Measurements from ENCODE around the gene GALNT7.
"Not testable (repeated sequence)": the region's sequence is repeated elsewhere in the genome, so short reads cannot be mapped to it uniquely, and the experiment has no call there.

Gene GALNT7, protein sequence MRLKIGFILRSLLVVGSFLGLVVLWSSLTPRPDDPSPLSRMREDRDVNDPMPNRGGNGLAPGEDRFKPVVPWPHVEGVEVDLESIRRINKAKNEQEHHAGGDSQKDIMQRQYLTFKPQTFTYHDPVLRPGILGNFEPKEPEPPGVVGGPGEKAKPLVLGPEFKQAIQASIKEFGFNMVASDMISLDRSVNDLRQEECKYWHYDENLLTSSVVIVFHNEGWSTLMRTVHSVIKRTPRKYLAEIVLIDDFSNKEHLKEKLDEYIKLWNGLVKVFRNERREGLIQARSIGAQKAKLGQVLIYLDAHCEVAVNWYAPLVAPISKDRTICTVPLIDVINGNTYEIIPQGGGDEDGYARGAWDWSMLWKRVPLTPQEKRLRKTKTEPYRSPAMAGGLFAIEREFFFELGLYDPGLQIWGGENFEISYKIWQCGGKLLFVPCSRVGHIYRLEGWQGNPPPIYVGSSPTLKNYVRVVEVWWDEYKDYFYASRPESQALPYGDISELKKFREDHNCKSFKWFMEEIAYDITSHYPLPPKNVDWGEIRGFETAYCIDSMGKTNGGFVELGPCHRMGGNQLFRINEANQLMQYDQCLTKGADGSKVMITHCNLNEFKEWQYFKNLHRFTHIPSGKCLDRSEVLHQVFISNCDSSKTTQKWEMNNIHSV

DNA sequence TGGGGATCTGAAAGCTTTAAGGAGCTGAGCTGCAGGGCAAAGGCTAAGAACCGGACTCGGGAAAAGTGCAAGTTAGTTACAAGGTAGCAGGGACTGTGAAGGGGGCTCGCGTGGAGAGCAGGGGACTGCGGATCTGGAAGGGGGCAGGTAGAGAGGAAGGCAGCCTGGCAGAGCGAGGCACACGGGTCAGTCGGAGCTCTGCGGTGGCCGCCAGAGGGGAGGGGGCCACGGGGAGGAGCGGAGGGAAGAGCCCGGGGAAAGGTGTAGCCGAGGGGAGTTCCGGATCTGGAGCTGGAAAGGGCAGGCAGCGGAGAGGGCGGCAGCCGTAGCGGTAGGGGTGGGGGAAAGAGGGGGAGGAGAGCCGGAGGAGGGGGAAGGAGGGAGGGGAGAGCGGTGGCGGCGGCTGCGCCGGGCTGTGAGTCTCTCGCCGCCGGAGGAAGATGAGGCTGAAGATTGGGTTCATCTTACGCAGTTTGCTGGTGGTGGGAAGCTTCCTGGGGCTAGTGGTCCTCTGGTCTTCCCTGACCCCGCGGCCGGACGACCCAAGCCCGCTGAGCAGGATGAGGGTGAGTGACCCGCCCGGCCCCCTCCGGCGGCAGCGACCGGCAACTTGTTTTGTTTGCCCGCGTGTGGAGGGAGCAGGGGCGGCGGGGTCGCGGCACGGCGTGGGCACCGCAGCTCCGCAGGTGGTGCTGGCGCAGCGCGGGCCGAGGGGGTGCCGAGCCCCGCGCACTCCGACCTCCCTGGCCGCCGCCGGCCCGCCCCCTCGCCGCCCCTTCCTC, at the start of gene GALNT7:
Gene GALNT7 (plus strand): TSS at position 416 of the 782 bp plus-strand sequence. CDS start 25 bp downstream, at position 441.
- no peak for DNase-seq (ENCODE audit: low read depth, low spot score)

DNA sequence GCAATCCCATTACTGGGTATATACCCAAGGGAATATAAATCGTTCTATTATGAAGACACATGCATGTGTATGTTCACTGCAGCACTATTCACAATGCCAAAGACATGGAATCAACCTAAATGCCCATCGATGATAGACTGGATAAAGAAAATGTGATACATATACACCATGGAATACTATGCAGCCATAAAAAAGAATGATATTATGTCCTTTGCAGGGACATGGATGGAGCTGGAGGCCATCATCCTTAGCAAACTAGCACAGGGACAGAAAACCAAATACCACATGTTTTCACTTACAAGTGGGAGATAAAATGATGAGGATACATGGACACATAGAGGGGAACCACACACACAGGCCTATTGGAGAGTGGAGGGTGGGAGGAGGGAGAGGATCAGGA, 49.8 kb upstream of the GALNT7 start:
- not testable (repeated sequence) for DNase-seq (ENCODE audit: low read depth, low spot score)

DNA sequence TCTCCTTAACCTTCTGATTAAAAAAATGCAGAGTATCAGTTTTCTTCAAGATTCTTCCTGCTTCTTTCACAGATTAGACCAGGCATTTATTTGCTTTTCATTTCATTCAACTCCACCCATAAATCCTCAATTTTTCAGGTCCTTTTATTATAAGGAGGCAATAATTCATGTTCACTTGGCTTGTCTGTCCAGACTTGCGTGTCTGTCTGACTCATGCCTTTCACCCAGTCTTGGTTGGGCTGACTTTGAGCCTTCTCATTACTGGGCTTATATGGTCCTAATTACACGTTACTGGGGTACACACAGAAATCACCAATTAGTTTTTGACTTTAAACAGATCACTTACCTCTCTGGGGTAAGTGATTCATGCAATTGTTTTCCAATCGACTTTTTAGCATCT, 48.8 kb upstream of the GALNT7 start:
- DNase-seq (ENCODE audit: low read depth, low spot score), result no peak

DNA sequence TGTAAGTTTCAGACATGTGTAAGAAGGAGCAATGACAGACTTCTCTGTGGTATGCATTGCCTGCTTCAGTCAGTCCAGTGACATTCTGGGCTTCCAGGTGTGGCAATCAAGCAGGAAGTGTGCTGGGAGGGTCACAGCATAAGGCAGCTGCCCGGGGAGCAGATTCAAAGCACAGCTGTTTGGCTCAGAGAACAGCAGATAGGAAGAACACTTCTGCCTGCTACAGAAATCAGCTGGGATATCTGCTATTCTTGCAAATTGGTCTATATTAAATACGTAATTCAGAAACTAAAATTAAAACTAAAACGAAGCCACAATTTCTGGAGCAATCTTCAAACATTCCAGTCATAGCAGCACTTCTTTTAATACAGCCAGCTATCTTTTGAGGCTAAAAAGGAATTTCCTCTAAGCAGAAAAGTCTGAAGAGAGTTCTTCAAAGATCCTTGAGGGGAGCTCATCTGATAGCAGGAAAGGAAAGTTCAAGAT, 47.5 kb upstream of the GALNT7 start:
- no peak for DNase-seq (ENCODE audit: low read depth, low spot score)

DNA sequence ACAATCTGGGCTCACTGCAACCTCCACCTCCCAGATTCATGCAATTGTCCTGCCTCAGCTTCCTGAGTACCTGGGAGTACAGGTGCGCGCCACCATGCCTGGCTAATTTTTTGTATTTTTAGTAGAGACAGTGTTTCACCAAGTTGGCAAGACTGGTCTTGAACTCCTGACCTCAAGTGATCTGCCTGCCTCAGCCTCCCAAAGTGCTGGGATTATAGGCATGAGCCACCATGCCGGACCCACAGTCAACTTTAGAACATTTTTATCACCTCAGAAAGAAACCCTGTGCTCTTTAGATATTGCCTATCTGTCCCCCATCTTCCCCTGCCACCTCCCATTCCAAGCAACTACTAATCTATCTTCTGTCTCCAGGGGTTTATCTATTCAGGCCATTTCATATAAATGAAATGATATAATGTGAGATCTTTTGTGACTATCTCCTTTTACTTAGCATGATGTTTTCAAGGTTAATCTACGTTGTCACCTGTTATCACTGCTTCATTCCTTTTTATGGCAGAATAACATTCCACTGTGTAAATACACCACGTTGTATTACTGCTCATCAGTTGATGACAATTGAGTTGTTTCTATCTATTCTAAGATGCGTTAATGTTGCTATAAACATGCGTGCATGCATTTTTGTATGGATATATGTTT, 44.3 kb upstream of the GALNT7 start:
- DNase-seq (ENCODE audit: low read depth, low spot score), result no peak

DNA sequence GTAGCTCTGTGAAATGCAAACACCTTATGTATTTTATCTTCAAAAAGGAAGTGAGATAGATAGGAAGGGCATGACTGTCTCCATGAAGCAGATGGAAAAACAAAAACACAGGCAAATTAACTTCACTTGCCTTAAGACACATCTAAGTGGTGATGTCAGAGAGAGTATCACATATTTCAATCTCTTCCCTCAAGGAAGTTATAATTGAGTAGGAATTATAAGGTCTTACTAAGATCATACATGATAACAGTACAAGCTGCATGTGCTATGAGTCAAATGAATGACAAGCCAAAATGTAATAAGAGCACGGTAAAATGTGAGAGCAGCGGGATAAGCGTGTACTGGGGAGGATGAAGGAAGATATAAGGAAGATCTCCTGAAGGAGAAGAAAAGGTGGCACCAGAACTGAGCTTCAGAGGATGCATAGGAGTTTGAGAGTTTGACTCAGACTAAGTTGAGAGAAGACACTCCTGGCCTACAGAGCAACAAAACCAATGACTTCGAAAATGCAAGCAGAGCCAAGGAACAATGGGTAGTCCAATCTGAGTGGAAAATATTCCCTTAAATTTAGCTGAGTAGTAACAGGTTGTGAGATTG, 43.3 kb upstream of the GALNT7 start:
- no peak for DNase-seq (ENCODE audit: low read depth, low spot score)

DNA sequence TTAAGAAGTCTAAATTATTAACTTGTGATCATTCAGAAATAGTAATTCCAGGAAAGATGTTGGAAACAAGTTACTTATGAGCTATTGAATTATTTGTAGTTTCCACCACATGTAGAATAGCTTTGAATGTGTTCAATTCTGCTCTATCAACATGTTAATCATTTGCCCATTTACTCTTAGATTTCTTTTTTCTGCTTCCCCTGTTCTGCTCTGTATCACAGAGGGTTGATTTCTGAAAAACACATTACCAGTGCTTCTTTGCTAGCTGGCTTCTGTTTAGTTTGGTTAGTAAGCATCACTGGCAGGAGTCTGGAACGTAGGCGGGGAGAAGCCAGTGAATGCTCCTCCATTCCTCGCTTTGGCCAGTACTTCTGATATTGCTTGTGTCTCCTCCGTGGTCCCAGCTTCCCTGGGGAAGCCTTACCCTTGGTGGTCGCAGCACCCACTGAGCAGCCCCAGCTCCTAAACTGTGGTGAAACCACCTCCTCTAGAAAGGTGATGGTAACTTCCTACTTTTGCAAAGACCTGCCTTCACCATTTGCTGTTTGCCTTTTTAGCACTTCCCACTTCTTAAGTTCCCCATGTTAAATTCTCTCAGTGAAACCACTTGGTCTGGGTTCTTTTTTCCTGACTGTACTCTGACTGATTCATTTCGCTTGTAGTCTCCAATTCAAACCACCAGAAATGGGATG, 40.3 kb upstream of the GALNT7 start:
- no peak for DNase-seq (ENCODE audit: low read depth, low spot score)

DNA sequence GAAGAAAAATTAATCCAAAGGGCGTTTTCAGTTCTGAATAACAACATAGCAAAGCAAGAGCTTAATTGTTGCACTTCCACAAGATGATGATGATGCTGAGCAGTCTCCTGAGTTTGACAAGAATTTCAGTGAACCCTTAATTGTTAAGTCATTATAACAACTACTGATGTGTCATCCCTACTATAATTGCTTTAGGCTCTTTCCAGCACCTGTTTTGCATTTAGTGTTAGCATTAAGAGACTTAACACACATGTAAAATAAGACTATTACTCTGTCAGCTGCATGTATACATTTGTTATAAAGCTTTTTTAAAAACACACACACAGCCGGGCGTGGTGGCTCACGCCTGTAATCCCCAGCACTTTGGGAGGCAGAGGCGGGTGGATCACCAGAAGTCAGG, 37.9 kb upstream of the GALNT7 start:
- DNase-seq (ENCODE audit: low read depth, low spot score), result no peak

DNA sequence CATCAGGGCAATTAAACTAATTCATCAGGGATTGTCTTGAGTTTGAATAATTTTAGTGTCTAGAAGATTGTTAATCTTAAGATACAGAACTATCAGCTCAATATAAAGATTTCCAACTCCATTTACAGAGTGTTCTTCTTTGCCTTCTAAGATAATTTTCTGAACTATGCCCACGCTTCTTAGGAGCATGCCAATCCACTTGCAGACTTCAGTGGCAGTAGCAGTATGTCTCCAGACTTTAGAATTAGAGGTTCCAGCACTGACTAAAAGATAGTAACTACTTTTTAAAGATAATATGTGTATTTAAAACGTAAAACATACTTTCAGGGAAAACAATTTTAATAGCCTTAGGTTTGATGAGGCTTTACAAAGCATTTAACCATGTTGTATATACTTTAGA, 34.2 kb upstream of the GALNT7 start:
- no peak for DNase-seq (ENCODE audit: low read depth, low spot score)

DNA sequence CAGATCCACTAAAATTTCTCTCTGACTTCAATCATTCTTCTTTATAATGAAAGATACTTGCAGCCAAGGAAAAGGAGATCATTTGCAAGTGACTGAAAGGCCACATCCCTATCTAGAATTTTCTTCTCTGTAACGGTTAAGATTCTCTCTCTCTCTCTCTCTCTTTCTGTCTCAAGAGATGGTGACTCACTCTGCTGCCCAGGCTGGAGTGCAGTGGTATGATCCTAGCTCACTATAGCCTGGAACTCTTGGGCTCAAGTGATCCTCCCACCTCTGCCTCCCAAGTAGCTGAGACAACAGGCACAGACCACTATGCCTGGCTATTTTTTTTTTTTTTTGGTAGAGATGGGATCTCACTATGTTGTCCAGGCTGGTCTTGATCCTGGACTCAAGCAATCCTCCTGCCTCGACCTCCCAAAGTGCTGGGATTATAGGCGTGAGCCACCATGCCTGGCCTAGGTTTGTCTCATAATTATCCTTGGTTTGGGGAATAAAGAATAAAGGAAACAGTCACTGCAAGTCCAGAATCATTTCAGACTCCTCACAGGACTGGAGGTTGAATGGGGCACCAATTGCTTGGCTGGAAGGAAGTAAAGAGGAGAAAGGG, 33.3 kb upstream of the GALNT7 start:
- DNase-seq (ENCODE audit: low read depth, low spot score), result no peak

DNA sequence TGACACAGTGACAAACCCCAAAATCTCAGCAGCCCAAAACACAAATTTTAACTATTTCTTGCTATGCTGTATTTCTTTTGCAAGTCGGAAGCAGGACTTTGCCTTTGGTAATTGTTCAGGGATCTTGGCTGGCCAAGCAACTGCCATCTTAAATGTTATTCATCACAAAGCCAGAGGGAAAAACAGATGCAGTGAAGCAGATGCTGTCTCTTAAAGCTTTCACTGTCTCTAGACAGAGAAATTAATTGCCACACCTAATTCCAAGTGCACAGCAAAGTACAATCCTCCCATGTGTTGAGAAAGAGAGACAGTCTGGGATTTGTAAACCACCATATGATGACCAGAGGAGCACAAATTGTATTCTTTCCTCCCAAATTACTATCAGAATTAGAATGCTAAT, 30.0 kb upstream of the GALNT7 start:
- DNase-seq (ENCODE audit: low read depth, low spot score), result no peak

DNA sequence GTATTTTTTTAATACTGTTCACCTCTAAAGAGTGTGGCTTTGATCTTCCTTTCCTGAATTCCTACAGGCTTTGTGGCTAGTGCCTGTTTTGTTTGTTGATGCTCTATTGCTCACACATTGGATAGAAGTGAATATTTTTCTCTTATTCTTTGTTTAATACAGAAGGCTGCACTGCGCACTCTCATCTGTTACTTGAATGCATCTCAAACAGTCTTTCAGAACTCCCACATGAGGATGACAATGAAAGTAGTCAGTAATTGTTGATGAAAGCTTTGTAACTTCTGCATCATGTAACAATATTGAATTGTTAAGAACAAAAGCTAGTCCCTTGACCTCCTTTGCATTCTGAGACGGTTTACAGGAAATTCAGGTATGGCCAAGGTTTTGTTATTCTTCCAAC, 29.1 kb upstream of the GALNT7 start:
- DNase-seq (ENCODE audit: low read depth, low spot score), result no peak

DNA sequence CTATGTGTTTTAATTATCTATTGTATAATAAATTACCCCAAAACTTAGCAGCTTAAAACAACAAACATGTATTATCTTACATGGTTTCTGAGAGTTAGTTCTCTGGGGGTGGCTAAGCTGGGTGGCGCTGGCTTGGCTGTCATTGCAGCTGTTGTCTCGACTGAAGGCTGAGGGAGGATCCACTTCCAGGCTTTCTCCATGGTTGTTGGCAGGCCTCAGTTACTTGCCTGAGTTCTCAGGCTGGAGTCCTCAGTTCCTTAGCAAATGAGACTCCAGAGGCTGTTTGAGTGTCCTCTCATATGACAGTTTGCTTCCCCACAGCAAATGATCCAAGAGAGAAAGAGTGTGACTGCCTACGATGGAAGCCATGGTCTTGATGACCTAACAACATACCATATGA, 23.5 kb upstream of the GALNT7 start:
- DNase-seq (ENCODE audit: low read depth, low spot score), result no peak

DNA sequence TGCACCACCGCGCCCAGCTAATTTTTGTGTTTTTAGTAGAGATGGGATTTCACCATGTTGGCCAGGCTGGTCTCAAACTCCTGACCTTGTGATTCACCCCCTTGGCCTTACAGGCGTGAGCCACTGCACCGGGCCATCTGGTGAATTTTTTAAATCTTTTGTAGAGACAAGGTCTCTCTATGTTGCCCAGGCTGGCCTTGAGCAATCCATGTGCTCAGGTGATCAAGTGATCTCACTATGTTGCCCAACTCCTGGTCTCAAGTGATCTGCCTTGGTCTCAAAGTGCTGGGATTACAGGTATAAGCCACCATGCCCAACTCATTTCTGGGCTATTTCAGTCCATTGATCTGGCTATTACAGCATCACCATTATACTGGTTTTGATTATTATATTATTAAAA, 22.2 kb upstream of the GALNT7 start:
- DNase-seq (ENCODE audit: low read depth, low spot score), result no peak

DNA sequence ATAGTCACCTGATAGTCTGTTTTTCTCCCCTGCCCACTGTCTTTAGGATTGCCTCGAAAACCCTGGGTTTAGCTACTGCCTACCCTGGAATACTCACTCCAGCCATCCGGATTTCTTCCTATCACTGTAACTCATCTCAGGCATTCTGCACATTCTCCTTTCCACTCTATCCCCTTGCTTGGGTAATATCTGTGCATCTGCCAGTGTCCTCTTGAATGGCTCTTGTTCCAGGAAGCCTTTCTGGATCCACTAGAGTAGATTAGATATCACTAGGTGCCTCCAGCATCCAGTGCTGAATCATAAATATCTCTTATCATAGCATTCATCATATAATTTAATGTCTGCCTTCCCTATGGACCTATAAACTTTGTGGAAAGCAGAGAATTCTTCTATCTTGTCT, 17.1 kb upstream of the GALNT7 start:
- no peak for DNase-seq (ENCODE audit: low read depth, low spot score)

DNA sequence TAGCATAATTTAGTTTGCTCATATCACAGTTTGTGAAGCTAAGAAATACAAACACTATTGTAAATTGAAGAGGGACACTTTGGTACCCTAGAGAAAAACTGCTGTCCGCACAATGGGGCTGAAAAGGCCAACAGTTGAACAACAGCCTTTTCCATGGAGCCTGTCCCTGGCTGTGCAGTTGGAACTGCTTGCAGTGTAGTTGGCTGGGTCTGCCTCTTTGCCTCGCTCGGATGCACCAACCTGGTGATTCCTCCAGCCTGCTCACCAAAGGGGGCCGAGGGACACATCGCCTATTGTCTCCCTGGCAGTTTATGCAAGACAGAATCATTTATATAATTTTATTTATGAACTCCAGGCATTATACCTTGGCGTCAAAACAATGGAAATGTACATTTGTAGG, 16.5 kb upstream of the GALNT7 start:
- no peak for DNase-seq (ENCODE audit: low read depth, low spot score)

DNA sequence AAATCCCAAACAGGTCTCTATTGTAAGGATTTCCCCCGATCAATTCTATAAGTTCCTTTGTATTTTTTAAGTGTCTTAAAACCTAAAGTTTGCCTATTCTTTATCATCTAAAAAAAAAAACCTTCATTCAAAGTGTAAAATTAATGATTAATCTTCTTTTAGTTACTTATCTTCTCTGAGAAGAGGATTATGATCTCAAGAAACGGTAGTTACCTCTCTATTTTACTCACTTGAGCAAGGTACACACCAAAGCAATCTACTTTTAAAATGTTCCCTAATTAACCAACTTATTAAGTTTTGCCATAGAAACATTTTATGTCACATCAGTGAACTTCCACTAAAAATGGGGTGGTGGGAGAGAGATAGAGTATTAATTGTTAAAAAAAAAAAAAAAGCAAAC, 15.2 kb upstream of the GALNT7 start:
- no peak for DNase-seq (ENCODE audit: low read depth, low spot score)

DNA sequence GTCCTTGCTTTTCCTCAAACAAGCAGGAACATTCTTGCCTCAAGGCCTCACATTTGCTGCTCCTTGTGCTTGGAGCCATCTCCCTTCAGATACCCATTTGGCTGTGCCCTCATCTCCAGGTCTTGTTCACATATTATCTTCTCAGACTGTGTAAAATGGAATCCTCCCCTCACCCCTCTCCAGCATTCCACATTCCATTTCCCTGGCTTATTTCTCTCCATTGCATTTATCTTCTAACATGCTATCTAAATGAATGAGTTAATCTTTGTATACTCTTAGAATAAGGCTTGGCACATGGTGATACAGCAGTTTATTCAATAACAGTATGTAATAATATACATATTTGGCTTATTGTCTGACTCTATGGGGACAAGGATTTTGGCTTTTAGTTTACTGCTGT, 8.8 kb upstream of the GALNT7 start:
- no peak for DNase-seq (ENCODE audit: low read depth, low spot score)

DNA sequence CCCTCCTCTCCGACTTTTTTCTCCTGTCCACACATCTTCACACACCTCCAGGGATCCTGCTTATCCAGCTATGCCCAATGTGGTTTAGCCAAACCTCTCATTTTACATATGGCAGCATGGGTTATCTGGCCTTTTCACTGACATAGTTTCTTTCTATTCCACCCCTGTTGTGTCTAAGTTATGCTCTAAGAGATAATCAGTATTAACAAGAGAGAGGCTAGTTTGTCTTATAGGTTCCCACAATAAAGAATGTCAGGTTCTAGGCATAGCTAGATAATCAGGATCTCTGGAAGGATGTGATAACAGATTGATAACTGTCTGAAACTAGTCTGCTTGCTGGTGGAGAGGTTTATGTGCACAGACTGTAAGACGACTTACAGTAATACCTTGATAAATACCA, 7.7 kb upstream of the GALNT7 start:
- DNase-seq (ENCODE audit: low read depth, low spot score), result no peak

DNA sequence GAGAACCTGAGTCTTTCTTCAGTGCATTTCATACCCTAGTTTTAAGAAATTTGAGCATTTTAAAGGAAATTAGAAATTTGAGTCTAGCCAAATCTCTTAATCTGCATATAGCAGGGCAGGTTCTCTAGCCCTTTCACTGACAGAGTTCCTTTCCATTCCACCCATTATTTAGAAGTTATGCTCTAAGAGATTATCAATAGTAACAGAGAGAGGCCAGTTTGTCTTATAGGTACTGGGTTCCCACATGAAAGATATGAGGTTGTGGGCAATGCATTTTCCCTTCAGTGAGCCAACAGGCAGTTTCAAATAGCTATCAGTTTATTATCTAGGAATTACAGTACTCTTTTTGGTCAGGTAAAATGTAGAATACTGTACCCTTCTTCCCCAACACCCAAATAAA, 7.3 kb upstream of the GALNT7 start:
- no peak for DNase-seq (ENCODE audit: low read depth, low spot score)
